ENCODE results near the gene TRNT1. TPM values are rescaled to one million over a fixed set of nuclear protein-coding genes. Genes with fewer than 3 reads are reported as not detected.

TRNT1 gene
- polyA plus RNA-seq, 1 donor (not counting 4 experiments of a cell fraction or from before 2014, with no cell fraction given): 13.0 TPM

GRCh38 chr3:3189961-3190360 is 63.2 kb downstream of the TRNT1 start:
- H3K9me1 ChIP-seq (ENCODE audit: control insufficient read depth, extremely low read depth, insufficient read depth, low read length): no peaks in the 10 kb centered on the region

GRCh38 chr3:3191675-3192285 is 65.0 kb downstream of the TRNT1 start:
- Histone ChIP-seq H3K9me1 (ENCODE audit: control insufficient read depth, extremely low read depth, insufficient read depth, low read length) (no peaks in the 10 kb centered on the region), H4K20me1 (ENCODE audit: control insufficient read depth, extremely low read depth, insufficient read depth, low read length) (no peaks in the 10 kb centered on the region), H3K9me3 (ENCODE audit: control insufficient read depth, low read depth, low read length) (no peaks in the 10 kb centered on the region), H3K36me3 (ENCODE audit: control insufficient read depth in 2 of 2, extremely low read depth in 1 of 2, insufficient read depth in 2 of 2, low read length in 2 of 2) (no peaks in the 10 kb centered on the region), H2AFZ (ENCODE audit: control insufficient read depth, low read length) (no peak overlapping the region), H3K4me1 (ENCODE audit: control insufficient read depth, extremely low read depth, insufficient read depth, low read length) (no peaks in the 10 kb centered on the region), H3K4me2 (ENCODE audit: control insufficient read depth, extremely low read depth, insufficient read depth, low read depth, low read length) (no peak overlapping the region), H3K27ac (ENCODE audit: control insufficient read depth, insufficient read depth, low read length) (no peak overlapping the region), H3K79me2 (ENCODE audit: control insufficient read depth, insufficient read depth, low read length) (no peaks in the 10 kb centered on the region), H3K27me3 (ENCODE audit: control insufficient read depth, extremely low read depth, insufficient read depth, low read length) (no peaks in the 10 kb centered on the region), H3K9ac (ENCODE audit: control insufficient read depth, extremely low read depth, insufficient read depth, low read length) (no peak overlapping the region), H3K4me3 (ENCODE audit: control insufficient read depth in 2 of 3, extremely low read depth in 1 of 3, insufficient read depth in 2 of 3, low read depth in 1 of 3, low read length in 3 of 3) (no peak overlapping the region)
- DNase-seq (ENCODE audit: low read depth, low spot score) (no peak), FAIRE-seq (no peak)
- dilution Hi-C loops (cut with MboI; ENCODE audit: extremely low pct_ligation_motif_present, low sequenced_read_pairs): no loop called here
- no peak for TF ChIP-seq EZH2 (IDR thresholded peaks at IDR 0.05; ENCODE audit: low read length)
- TF ChIP-seq CTCF (optimal IDR thresholded peaks at IDR 0.05 in 1 of 3, IDR thresholded peaks at IDR 0.05 in 1 of 3, conservative IDR thresholded peaks at IDR 0.05 in 1 of 3; ENCODE audit: extremely low read depth in 1 of 3, insufficient read depth in 2 of 3, low read length in 3 of 3): no peak

More at GRCh38 chr3:3189961-3190360, 63.2 kb downstream of the TRNT1 start:
- no peak for TF ChIP-seq EZH2 (IDR thresholded peaks at IDR 0.05; ENCODE audit: low read length)
- TF ChIP-seq CTCF (optimal IDR thresholded peaks at IDR 0.05 in 1 of 3, IDR thresholded peaks at IDR 0.05 in 1 of 3, conservative IDR thresholded peaks at IDR 0.05 in 1 of 3; ENCODE audit: extremely low read depth in 1 of 3, insufficient read depth in 2 of 3, low read length in 3 of 3): no peak
- Histone ChIP-seq H3K27me3 (ENCODE audit: control insufficient read depth, extremely low read depth, insufficient read depth, low read length) (no peaks in the 10 kb centered on the region), H3K4me1 (ENCODE audit: control insufficient read depth, extremely low read depth, insufficient read depth, low read length) (no peaks in the 10 kb centered on the region), H3K4me2 (ENCODE audit: control insufficient read depth, extremely low read depth, insufficient read depth, low read depth, low read length) (no peak overlapping the region), H3K79me2 (ENCODE audit: control insufficient read depth, insufficient read depth, low read length) (no peaks in the 10 kb centered on the region), H3K27ac (ENCODE audit: control insufficient read depth, insufficient read depth, low read length) (no peak overlapping the region), H3K9ac (ENCODE audit: control insufficient read depth, extremely low read depth, insufficient read depth, low read length) (no peak overlapping the region), H3K36me3 (ENCODE audit: control insufficient read depth in 2 of 2, extremely low read depth in 1 of 2, insufficient read depth in 2 of 2, low read length in 2 of 2) (no peaks in the 10 kb centered on the region), H2AFZ (ENCODE audit: control insufficient read depth, low read length) (no peak overlapping the region), H3K9me3 (ENCODE audit: control insufficient read depth, low read depth, low read length) (no peaks in the 10 kb centered on the region), H3K4me3 (ENCODE audit: control insufficient read depth in 2 of 3, extremely low read depth in 1 of 3, insufficient read depth in 2 of 3, low read depth in 1 of 3, low read length in 3 of 3) (no peak overlapping the region), H4K20me1 (ENCODE audit: control insufficient read depth, extremely low read depth, insufficient read depth, low read length) (no peaks in the 10 kb centered on the region)
- DNase-seq (ENCODE audit: low read depth, low spot score): no peak
- FAIRE-seq: no peak
- dilution Hi-C loops (cut with MboI; ENCODE audit: extremely low pct_ligation_motif_present, low sequenced_read_pairs): no loop called here

Data from keratinocyte (primary cell).